HS-5 (cell line): ENCODE results near the gene DNAH2.

Source experiments
- DNase-seq: peaks from one replicate; pipeline ENCODE4 v3.0.0-alpha.2; 2012; ENCODE audit warnings: low read depth

The DNAH2 gene

DNA sequence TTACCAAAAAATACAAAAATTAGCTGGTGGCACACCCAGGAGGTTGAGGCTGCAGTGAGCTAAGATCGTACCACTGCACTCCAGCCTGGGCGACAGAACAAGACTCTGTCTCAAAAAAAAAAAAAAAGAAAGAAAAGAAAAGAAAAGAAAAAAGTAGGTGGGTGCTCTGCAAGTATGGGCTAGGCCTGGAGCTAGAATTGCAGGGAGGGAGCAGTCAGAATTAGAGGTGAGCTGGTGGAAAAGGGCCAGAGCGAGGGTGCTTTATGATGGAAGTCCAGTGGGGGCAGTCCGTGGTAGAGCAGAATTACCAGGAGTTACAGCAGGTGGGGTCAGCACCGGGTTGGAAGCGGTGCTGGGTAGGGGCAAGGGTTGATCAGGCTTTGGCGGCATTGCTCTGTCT is 59.5 kb downstream of the DNAH2 start:
- no peak for DNase-seq

DNA sequence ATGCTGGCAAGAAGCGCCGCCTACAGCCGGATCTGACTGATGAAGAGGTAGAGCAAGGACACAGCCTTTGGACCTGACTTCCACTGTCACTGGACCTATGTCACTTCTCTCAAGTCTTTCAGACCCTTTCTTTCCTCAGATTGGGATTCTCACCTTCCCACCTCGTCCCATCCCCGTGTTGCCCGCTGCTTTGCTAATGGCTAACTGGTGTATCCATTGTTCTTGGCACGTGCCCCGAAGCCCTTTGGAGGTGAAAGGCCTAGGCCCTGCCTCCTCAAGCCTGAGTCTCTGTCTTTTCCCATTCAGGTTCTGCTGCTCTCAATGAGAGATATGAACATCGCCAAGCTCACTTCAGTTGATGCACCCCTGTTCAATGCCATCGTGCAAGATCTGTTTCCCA is 63.2 kb downstream of the DNAH2 start:
- no peak for DNase-seq

DNA sequence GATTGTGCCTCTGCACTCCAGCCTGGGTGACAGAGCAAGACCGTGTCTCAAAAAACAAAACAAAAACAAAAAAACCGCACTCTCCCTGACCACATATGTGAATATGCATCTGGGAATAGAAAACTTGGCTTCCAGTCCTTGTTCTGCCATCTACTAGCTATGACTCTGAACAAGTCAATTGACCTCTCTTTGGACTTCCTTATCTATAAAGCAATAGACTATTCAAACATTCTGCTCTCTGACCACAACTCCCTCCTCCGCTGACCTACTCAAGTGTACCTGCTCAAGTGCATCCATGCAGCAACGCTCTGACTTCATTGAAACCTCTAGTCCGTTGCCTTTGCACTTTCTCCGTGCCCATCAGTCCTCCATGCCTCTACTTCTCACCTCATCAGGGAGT is 63.9 kb downstream of the DNAH2 start:
- DNase-seq: no peak

DNA sequence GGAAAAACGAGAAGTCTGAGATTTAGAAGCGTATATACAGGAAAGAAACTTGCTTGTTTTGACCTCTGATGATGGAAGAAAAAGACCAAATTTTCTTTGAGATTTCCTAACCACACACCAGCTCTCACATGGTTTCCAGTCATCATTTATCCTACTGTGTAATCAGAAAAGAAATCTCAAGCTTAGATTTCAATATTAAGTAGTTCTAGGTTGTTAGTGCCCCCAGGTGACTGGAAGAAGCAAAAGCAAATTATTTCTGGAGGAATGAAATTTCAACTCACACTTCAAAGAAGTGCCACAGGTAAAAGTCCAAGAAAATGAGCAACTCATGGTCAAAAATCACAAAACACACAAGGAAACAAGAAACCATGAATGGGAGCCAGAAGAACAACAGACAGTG is 64.7 kb downstream of the DNAH2 start:
- DNase-seq: no peak

DNA sequence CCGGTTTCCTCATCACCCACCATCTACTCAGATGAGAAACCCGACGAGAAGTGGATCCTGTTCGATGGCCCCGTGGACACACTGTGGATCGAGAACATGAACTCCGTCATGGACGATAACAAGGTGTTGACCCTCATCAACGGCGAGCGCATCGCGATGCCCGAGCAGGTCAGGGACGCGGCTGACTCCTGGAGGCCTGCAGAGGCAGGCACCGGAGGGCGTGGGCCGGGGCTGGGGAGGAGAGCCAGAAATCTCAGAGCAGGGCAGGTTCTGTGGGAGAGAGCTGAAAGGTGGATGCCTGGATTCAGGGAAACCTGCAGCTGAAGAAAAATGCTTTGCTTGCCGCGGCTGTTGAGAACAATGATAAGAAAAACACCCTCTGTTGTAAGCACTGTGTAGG is 69.3 kb downstream of the DNAH2 start:
- no peak for DNase-seq

DNA sequence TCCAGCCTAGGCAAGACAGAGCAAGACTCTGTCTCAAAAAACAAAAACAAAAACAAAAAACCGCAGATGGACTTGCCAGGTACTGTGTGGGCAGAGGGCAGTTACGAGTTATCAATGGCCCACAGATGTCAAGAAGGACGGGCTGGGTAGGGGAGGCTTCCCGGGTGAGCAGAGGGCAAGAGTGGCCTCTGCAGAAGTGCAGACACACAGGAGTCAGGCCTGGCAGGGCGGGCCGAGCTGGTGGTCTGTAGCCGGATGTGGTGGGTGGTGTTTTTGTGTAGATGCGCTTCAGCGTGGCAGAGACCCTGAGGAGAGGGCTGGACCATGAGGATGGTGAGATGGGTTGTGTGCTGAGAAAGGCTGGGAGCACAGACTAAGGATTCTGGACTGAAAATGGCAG is 71.6 kb downstream of the DNAH2 start:
- DNase-seq: no peak

DNA sequence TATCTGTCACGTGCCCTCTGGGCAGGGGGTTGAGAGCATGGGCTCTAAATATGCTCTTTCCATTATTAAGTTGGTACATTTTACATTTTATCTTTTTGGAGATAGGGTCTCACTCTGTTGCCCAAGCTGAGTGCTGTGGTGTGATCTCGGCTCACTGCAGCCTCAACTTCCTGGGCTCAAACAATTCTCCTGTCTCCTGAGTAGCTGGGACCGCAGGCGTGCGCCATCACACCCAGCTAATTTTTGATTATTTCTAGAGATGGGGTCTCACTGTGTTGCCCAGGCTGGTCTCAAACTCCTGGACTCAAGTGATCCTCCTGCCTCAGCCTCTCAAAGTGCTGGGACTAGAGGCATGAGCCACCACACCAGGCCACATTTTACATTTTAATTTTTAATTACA is 72.6 kb downstream of the DNAH2 start:
- DNase-seq: no peak

DNA sequence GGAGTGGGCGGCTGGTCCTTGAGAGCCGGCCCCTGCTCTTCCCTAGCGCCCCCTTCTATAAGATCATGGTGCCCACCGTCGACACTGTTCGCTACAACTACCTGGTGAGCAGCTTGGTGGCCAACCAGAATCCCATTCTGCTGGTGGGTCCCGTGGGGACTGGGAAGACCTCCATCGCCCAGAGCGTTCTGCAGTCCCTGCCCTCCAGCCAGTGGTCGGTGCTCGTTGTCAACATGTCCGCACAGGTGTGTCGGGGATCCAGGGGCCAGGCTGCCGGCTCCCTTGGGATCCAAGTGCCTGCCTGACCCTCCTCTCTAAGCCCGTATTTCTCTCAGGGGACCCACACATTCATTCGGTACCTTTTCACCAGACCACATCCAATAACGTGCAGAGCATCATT is 75.1 kb downstream of the DNAH2 start:
- DNase-seq: no peak

DNA sequence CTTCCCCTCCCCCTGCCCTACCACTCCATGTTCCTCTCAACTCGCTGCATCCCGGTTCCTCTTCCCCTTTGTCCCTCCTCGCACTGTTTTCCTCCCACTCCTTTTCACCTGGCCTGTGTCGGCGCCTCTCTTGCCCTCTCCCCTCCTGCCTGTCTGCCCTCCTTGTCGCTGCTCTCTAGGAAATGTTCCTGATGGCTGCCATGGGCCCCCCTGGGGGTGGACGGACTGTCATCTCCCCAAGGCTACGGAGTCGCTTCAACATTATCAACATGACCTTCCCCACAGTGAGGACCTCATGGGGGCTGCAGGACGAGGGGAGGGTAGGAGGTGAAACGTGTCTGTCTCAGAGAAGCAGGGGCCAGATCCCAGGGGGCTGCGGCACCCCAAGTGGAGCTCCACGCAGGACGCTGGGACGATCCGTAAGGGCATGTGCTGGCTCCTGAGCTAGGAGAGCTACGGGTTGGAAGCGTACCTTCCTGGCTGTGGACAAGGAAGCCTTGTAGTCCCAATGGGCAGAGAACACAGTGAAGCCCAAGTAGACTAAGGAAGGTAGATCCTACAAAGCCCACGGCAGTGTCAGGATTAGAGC is 76.6 kb downstream of the DNAH2 start:
- DNase-seq: no peak

DNA sequence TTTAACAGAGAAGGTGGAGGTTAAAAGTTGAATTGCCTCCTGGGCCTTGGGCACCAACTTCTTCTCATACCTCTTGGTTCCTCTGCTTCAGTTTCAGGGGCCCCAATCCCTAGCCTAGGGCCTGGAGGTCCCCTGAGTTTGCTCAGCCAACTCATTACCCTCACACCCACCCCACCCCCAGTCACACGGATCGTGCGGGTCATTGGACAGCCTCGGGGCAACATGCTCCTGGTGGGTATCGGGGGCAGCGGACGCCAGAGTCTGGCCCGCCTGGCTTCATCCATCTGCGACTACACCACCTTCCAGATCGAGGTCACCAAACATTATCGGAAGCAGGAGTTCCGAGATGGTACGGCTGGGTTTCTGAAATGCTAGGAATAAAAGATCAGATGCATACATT is 80.4 kb downstream of the DNAH2 start:
- DNase-seq: no peak

DNA sequence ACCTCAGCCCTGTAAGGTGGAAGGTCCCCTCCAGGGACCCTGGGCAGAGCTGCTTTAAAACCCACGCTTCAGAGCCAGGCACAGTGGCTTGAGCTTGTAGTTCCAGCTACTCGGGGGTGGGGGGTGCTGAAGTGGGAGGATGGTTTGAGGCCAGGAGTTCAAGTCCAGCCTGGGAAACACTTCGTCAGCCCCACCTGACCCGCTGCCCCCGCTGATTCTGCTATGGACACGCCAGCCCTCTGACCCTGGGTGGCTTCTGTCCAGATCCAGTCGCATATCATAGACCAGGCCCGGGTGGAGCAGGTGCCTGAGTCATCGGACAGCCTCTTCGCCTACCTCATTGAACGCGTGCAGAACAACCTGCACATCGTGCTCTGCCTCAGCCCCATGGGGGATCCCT is 81.3 kb downstream of the DNAH2 start:
- DNase-seq: no peak

DNA sequence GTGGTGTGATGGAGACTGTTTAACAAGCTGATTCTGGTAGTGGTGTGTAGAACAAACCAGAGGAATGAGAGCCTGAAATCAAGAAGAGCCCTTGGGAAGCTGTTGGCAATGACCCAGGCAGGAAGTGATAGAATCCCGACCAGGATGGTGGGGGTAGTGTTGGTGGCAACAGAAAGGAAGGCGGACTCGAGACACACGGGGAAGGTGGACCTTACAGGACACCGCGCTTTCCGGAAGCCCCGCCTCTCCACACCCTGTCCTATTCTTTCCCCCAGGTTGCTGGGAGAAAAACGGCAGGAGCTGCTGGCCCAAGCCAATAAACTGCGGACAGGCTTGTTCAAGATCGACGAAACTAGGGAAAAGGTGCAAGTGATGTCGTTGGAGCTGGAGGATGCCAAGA is 86.4 kb downstream of the DNAH2 start:
- DNase-seq: no peak

DNA sequence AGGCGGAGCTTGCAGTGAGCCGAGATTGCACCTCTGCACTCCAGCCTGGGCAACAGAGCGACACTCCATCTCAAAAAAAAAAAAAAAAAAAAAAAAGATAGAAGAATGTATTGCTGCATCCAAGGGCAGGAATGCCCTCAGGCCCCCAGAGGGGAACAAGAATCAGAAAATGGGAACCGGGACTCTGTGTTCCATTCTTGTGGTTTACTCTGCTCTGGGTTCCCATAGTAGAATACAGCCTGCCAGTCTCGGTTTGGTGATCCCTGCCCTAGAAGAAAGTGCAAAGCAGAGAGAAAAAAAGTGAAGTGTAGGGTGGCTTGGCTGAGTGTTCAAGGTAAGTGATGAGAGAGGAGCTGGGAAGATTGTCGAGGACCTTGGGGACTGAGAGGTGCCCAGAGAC is 89.0 kb downstream of the DNAH2 start:
- no peak for DNase-seq

DNA sequence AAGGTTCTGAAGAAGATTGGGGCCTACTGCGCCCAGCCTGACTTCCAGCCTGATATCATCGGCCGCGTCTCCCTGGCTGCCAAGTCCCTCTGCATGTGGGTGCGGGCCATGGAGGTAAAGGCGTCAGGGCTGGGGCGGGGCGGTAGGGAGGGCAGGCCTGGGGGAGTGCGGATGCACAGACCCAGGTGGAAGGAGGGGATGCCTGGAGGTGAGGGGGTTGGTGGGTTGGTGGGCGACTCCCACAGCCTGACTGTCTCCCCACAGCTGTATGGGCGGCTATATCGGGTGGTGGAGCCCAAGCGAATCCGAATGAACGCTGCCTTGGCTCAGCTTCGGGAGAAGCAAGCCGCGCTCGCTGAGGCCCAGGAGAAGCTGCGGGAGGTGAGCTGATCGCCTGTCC is 89.7 kb downstream of the DNAH2 start:
- no peak for DNase-seq

DNA sequence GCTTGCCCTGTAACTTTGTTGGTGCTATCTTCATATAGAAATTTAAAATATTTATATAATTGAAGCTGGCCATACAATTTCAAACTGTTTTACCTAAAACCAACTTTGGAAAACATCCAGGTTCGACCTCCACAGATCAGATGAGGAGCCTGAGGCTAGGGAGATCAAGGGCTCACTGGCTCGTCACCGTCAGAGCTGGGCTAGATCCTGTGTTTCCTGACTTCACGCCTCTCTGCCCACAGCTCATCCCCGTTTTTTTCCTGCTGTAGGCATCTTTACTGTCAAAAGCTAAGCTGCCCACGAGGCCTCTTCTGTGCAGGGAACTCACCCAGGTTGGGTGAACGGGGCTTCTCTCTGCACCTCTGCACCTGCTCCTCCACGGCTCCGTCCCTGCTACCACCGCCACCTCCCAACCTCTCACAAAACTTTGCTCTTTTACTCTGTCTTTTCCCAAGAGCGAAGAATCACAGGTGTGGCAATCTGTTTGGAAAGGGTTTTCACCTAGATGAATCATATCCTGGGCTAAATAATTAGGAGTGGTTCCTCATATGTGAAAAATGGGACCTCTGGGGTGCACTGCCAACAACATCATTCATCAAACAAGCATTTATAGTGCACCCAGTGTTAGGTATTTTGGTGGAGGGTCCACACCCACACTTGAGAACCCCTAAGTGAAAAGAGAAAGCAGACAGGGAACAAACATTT is 91.7 kb downstream of the DNAH2 start:
- DNase-seq: no peak

DNA sequence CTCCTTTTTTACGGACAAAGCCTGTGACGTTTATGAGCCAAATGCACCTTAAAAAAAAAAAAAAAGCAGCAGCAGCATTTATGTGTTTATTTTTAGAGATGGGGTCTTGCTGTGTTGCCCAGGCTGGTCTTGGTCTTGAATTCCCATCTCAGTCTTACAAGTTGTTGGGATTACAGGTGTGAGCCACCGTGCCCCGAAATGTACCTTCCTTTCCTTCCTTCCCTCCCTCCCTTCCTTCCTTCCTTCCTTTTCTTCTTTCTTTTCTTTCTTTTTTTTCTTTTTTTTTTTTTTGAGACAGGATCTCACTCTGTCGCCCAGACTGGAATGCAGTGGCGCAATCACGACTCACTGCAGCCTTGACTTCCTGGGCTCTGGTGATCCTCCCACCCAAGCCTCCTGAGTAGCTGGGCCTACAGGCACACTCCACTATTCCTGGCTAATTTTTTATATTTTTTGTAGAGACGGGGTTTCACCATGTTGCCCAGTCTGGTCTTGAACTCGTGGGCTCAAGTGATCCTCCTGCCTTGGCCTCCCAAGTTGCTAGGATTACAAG is 92.3 kb downstream of the DNAH2 start:
- peak; percentile 28 for DNase-seq

DNA sequence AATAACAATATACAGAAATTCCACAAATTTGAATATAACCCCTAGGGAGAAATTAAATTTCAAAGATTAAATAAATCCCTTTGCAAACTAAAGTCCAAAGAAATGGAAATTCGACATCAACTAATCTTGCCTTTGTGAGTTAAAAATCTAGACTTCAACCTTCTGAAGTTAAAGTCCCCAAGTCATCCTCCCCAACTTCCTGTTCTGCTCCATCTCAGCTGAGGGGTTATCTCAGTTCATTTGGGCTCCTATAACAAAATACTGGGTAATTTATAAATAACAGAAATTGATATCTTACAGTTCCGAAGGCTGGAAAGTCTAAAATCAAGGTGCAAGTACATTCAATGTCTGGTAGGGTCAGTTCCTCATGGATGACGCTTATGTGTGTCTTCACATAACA is 93.7 kb downstream of the DNAH2 start:
- no peak for DNase-seq

DNA sequence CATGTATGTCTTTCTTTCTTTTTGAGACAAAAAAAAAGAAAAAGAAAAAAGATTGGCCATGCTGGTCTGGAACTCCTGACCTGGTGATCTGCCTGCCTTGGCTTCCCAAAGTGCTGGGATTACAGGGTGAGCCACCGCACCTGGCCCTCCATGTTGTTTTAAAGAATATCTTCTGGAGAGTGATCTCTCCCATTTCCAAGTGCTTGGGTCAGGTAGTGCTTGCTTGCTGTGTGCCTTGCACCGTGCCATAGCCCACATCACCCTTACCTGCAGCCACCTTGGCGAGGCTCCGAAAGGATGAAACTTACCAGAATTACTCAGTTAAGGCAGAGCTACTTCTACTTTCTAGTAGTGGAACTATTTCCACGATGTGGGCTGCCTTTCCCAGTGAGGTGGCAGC is 97.4 kb downstream of the DNAH2 start:
- DNase-seq: no peak

DNA sequence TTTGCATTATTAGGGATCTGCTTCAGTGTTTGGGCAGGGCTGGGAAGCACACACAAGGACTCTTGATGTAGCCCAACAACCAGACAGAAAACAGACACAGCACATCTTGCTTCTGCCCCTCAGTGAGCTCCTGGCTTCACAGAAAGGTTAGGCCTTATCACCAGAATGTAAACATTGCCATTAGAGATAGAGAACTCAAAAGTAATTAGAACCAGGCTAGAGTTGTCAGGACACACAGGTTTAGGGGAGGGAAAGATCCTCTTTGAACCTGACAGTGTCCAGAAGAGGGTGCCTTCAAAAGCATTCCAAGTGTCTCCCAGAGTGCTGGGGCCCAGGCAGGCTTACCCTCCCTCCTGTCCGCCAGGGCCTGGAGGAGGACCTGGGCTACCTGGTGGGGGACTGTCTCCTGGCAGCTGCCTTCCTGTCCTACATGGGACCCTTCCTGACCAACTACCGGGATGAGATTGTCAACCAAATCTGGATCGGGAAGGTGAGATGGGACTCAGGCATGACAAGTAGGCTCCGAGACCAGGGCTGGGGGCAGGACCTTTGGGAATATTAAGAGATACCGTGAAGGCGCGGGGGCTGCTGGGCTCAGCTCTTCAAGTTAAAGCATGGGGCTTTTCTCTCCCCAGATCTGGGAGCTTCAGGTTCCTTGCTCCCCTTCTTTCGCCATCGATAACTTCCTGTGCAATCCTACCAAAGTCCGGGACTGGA is 99.5 kb downstream of the DNAH2 start:
- DNase-seq: no peak

DNA sequence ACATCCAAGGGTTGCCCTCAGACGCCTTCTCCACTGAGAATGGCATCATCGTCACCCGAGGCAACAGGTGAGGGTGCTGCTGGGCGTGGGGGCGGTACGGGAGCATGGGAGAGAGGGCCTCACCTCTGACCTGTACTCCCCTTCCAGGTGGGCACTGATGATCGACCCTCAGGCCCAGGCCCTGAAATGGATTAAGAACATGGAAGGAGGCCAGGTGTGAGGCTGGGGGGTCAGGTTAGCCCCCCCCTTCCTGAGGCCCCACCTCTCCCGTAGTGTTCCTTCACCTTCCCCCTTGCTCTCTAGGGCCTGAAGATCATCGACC is 100.1 kb downstream of the DNAH2 start:
- no peak for DNase-seq

DNA sequence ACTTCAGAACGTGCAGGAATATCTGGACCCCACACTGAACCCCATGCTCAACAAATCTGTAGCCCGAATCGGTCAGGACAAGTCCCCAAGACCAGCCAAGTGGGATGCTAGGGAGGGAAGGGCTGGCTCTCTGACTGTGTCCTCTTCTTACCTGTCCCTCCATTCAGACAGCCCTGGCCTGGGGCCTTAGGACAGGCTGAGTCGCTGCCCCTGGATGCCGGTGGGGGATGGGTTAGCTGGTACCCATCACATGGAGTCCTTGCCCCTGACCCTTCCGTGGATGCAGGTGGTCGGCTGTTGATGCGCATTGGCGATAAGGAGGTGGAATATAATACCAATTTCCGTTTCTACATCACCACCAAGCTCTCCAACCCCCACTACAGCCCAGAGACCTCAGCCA is 100.5 kb downstream of the DNAH2 start:
- DNase-seq: no peak

DNA sequence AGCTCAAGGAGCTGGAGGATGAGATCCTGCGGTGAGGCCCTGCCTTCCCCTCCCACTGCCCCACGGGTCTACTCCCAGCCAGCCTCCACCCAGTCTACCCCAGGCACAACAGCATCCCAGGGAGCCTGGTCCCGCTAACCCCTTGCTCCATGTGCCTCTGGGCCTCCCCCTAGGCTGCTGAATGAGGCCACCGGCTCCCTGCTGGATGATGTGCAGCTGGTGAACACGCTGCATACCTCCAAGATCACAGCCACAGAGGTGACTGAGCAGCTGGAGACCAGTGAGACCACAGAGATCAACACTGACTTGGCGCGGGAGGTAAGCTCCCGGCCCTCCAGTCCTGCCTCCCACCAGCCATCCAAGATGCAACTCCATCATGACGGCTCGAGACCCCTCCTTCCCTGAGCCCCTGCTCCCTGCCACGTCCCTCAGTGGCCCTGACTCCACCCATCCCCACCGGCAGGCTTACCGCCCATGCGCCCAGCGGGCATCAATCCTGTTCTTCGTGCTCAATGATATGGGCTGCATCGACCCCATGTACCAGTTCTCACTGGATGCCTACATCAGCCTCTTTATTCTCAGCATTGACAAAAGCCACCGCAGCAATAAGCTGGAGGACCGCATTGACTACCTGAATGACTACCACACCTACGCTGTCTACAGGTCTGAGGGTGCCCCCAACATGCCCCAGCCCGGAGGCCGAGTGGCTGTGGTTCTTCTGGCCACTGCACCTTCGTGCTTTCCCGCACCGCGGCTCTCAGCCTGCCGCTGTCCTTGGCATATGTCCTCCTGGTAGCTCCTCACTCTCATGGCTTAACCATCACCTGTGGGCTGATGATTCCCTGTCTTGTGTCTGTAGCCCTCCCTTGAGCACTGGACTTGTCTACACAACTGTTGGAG is 101.5 kb downstream of the DNAH2 start:
- no peak for DNase-seq

DNA sequence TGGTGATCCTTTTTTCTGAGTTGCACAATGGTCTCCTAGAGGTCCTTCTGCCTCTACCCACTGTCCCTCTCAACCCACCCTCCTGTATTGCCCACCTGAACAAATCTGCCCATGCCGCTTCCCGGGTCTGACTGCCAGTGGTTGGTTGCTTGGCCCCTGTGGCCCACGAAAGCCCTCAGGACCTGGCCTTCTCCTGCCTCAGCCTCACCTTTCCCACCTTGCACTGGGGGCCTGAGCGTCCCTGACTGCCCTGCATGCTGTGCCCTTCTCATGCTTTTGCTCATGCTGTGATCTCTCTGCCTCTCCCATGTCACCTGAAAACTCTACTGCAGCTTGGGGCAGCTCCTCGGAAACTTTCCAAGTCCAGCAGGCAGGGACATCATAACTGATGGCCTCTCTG is 102.7 kb downstream of the DNAH2 start:
- DNase-seq: no peak
